Loucy (cell line): ENCODE measurements around the gene C20orf204.

Experiments used
- H2AFZ ChIP-seq: fragments of 200-600 bp; sonication (generic); 2 replicates; pipeline ENCODE4 v1.6.0; 2016; ENCODE audit warnings: antibody characterized with exemption, mild to moderate bottlenecking, low read length, moderate library complexity
- H3F3A ChIP-seq: fragments of 200-600 bp; 2 replicates; pipeline ENCODE4 v1.6.0; 2016; ENCODE audit warnings: antibody characterized with exemption, low read depth, mild to moderate bottlenecking
- H3K27me3 ChIP-seq: fragments of 200-600 bp; sonication (generic); 2 replicates; pipeline ENCODE4 v1.6.1; 2014; ENCODE audit warnings: low read length, mild to moderate bottlenecking; ENCODE audit not compliant: insufficient read depth, poor library complexity, severe bottlenecking
- H3K36me3 ChIP-seq: fragments of 200-600 bp; sonication (generic); 2 replicates; pipeline ENCODE4 v1.6.1; 2016; ENCODE audit warnings: low read length; ENCODE audit not compliant: insufficient read depth
- H3K4me1 ChIP-seq: fragments of 200-600 bp; sonication (generic); 2 replicates; pipeline ENCODE4 v1.5.1; 2014; ENCODE audit warnings: low read length, mild to moderate bottlenecking; ENCODE audit not compliant: insufficient read depth, poor library complexity, severe bottlenecking
- H3K4me2 ChIP-seq: fragments of 200-600 bp; sonication (generic); 2 replicates; pipeline ENCODE4 v1.6.0; 2014; ENCODE audit warnings: antibody characterized with exemption, low read length, low read depth, mild to moderate bottlenecking; ENCODE audit not compliant: poor library complexity, severe bottlenecking
- H3K4me3 ChIP-seq: fragments of 200-600 bp; sonication (generic); 2 replicates; pipeline ENCODE4 v1.5.1; 2014; ENCODE audit warnings: low read length, mild to moderate bottlenecking, mixed read lengths; ENCODE audit not compliant: poor library complexity, severe bottlenecking
- H3K79me2 ChIP-seq: fragments of 200-600 bp; sonication (generic); 2 replicates; pipeline ENCODE4 v1.6.1; 2014; ENCODE audit warnings: low read length; ENCODE audit not compliant: insufficient read depth
- H3K9ac ChIP-seq: fragments of 200-600 bp; sonication (generic); 2 replicates; pipeline ENCODE4 v1.6.0; 2014; ENCODE audit warnings: mild to moderate bottlenecking, low read depth, low read length, moderate library complexity; ENCODE audit not compliant: poor library complexity, severe bottlenecking
- H3K9me2 ChIP-seq: fragments of 200-600 bp; sonication (generic); replicated peaks from 2 replicates; pipeline ENCODE4 v1.6.1; 2016; ENCODE audit warnings: low read depth, low read length, mixed read lengths
- H3K9me3 ChIP-seq: fragments of 200-600 bp; sonication (generic); 2 replicates; pipeline ENCODE4 v1.6.1; 2014; ENCODE audit warnings: mild to moderate bottlenecking, antibody characterized with exemption, low read length, low read depth; ENCODE audit not compliant: insufficient read depth
- H4K20me1 ChIP-seq: fragments of 200-600 bp; sonication (generic); 2 replicates; pipeline ENCODE4 v1.6.0; 2014; ENCODE audit warnings: antibody characterized with exemption, low read length, mild to moderate bottlenecking; ENCODE audit not compliant: insufficient read depth, poor library complexity, severe bottlenecking
- EZH2phosphoT487 ChIP-seq: fragments of 200-600 bp; IDR thresholded peaks from 2 replicates; pipeline ENCODE4 v1.6.1; 2018; ENCODE audit warnings: antibody characterized with exemption, mild to moderate bottlenecking, moderate library complexity, borderline replicate concordance
- TF ChIP-seq, protein P1 (sequence below): fragments of 200-600 bp; sonication (generic); conservative IDR thresholded peaks from 2 replicates; pipeline ENCODE4 v1.5.1; 2014; ENCODE audit warnings: mild to moderate bottlenecking, antibody characterized with exemption, low read length

C20orf204 gene

DNA sequence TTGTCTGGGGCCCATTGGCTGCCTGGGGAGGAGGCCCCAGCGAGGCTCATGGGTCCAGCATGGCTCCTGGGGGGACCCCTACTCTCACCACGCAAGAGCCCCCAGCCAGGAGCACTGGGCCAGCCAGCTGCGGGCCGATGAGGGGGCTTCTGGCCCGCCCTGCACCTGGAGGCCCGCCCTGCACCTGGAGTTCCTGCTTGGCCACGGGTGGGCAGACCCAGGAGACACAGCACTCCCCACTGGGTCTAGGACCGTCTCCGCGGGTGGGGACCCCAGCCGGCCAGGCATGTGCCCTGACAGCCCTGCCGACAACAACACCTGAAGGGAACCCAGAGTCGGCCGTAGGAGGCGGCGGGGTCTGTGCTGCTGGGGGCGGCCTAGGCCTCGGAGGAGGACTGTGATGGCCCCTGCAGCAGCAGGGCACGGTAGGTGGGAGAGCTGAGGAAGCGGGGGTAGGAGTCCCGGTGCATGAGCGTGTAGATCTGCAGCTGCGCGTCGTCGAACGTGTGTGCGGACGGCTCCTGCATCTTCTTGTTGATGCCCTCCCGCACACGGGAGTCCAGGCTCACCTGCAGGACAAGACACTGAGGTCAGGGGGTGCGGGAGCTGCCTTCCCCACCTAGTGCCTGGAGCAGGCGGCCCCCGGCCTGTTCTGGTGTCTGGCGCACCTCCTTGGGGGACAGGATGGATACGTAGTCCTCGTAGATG lies 37.6 kb downstream of the C20orf204 start:
- Histone ChIP-seq H3K36me3 (no peaks in the 10 kb centered on the region), H3K9me2 (no peaks in the 10 kb centered on the region), H3F3A (no peaks in the 10 kb centered on the region), H4K20me1 (no peaks in the 10 kb centered on the region), H3K9me3 (no peaks in the 10 kb centered on the region), H3K4me2 (no peak overlapping the region), H3K4me3 (no peak overlapping the region), H3K4me1 (peaks cover 29% of the 10 kb centered on the region), H3K9ac (no peak overlapping the region), H3K79me2 (0 out of 2 replicates have a peak, but pooled peaks cover 11% of the 10 kb centered on the region), H3K27me3 (no peaks in the 10 kb centered on the region), H2AFZ (no peak overlapping the region)
- TF ChIP-seq, protein P1, sequence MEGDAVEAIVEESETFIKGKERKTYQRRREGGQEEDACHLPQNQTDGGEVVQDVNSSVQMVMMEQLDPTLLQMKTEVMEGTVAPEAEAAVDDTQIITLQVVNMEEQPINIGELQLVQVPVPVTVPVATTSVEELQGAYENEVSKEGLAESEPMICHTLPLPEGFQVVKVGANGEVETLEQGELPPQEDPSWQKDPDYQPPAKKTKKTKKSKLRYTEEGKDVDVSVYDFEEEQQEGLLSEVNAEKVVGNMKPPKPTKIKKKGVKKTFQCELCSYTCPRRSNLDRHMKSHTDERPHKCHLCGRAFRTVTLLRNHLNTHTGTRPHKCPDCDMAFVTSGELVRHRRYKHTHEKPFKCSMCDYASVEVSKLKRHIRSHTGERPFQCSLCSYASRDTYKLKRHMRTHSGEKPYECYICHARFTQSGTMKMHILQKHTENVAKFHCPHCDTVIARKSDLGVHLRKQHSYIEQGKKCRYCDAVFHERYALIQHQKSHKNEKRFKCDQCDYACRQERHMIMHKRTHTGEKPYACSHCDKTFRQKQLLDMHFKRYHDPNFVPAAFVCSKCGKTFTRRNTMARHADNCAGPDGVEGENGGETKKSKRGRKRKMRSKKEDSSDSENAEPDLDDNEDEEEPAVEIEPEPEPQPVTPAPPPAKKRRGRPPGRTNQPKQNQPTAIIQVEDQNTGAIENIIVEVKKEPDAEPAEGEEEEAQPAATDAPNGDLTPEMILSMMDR: no peak
- TF ChIP-seq EZH2phosphoT487: no peak

GRCh38 chr20:64074184-64074789 lies 38.3 kb downstream of the C20orf204 start:
- Histone ChIP-seq H3K4me2 (no peak overlapping the region), H3K9me3 (no peaks in the 10 kb centered on the region), H2AFZ (no peak overlapping the region), H3K4me3 (no peak overlapping the region), H3K79me2 (0 out of 2 replicates have a peak, but pooled peaks cover 11% of the 10 kb centered on the region), H4K20me1 (no peaks in the 10 kb centered on the region), H3F3A (no peaks in the 10 kb centered on the region), H3K36me3 (no peaks in the 10 kb centered on the region), H3K9ac (no peak overlapping the region), H3K27me3 (no peaks in the 10 kb centered on the region), H3K9me2 (no peaks in the 10 kb centered on the region), H3K4me1 (peaks cover 30% of the 10 kb centered on the region)
- TF ChIP-seq, protein P1: no peak
- TF ChIP-seq EZH2phosphoT487: no peak

GRCh38 chr20:64074963-64075362 lies 39.0 kb downstream of the C20orf204 start:
- Histone ChIP-seq H4K20me1 (no peaks in the 10 kb centered on the region), H3K4me2 (no peak overlapping the region), H3K79me2 (0 out of 2 replicates have a peak, but pooled peaks cover 11% of the 10 kb centered on the region), H3K36me3 (no peaks in the 10 kb centered on the region), H3K9me3 (no peaks in the 10 kb centered on the region), H3K9me2 (no peaks in the 10 kb centered on the region), H3K4me3 (no peak overlapping the region), H2AFZ (no peak overlapping the region), H3K27me3 (no peaks in the 10 kb centered on the region), H3K4me1 (peaks cover 27% of the 10 kb centered on the region), H3K9ac (no peak overlapping the region), H3F3A (no peaks in the 10 kb centered on the region)
- TF ChIP-seq EZH2phosphoT487: no peak
